Measurements from ENCODE around the gene RNF32.

The RNF32 gene

DNA sequence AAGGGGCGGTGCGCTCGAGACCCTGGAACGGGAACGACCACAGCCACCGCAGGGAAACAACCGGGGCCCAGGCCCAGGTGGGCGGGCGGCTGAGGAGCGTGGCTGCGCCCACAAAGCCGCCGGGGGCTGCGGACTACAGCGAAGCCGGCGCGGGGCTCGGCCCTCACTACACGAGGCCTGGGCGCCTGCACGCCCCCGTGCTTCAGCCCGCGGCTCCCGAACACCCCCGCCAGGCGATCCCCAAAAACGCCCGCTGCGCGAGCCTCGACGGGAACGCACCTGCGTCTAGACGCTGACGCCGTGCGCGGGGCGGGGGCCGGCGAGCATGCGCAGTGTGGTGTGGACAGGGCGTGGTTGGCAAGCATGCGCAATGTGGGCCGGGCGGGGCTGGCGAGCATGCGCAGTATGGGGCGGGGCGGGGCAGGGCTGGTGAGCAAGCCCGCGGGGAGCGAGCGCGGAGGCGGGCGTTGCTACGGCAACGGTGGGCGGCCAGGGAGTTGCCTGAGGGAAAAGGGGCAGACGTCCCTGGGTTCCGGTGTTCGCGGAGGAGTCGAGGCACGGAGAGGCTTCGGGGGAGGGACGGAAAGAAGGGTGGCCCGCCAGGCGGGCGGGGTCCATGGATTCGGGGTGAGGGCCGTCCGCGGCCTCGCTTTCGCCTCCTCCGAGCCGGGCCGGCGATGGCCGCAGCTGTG, at the start of gene RNF32:
TSS of gene RNF32 (plus strand) at position 518 of the 692 bp plus-strand sequence. CDS start 3,104 bp downstream, outside the sequence.
- peak; percentile 99 for DNase-seq

DNA sequence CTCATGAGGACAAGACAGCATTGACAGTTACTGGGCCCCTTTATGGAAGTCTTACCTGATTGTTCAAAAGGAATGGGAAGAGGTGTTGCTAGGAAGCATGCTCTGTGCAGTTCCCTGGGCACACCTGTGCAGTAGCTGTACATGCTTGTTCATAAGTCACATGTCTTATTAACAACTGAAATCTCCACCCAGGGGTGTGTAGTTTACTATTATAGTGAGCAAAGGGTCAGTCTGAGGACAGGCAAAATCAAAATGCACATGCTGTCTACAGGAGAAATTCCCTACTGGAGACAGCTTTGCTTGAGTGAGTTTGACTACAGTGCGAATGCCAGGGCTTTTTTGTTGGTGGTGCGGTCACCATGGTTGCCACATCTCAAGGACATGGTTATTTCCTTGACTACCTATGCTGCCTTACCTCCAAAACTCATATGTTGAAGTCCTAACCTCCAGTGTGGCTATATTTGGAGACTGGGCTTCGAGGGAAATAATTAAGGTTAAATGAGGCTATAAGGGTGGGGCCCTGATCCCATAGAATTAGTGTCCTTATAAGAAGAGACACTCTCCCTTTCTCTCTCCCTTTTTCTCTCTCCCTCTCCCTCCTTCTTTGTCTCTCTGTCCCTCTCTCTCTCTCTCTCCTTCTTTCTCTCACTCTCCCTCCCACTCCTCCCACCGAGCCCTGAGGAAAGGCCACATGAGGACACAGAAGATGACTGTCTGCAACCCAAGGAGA, 48.3 kb upstream of the RNF32 start:
- no peak for DNase-seq

GRCh38 chr7:156594283-156595080, 46.1 kb upstream of the RNF32 start:
- DNase-seq, result no peak

GRCh38 chr7:156600496-156600895, 40.1 kb upstream of the RNF32 start:
- DNase-seq, result no peak

DNA sequence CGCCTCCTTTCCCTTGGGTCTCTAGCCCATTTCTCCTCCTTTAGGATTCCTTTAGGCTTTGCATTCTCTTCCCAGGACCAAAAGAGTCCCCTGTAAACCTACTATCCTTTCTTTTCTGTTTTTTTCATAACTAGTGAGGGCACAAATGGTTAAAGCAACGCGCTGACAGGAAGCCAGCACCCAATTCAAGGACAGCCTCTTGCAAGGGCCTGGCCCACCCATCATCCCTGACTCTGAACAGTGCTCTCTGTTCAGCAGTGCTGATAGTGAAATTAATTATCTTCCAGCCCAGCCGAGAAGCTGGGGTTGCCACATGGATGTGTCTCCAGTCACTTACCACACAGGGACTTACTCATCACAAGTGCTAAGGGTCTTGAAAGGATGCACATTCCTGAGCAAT, 38.3 kb upstream of the RNF32 start:
- no peak for DNase-seq

- DNase-seq, result no peak
Measured at GRCh38 chr7:156603011-156603410, 37.6 kb upstream of the RNF32 start.

DNA sequence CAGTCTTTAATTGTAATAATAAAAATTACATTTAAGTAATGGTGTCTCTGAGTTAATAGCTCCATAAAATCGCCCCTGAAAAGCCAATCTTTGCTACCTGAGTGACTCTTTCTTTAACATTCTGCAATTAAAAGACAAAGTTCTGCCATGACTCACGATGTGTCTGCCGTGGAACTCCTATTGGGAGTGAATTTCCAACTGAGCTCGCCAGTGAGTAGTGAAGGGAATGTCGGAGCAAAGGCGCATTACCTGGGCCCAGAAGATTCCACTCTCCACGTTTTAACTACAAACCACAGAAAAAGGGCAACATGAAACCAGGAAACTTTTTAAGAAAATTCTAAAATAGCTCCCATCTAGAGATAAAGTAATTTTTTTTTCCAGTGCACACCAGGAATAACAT, 36.9 kb upstream of the RNF32 start:
- no peak for DNase-seq

DNA sequence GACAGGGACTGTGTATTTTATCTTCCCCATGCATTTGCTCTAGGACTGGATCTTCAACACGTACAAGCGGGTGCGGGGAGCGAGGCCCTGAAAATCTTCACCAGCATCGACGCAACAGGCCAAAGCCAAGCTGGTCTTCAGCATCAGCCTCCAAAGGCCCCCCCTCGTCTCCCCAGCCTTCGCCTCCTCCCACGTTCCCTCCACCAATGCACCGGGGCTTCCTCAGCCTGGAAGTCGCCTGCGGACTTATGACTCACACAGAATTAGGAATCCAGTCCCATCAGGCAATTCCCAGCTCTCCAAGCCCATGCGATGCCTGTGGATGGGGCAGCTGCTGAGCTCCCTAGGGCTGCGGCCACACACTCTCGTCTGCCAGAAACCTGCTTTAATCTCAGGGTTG, 36.3 kb upstream of the RNF32 start:
- DNase-seq, result no peak

GRCh38 chr7:156604836-156605695, 35.5 kb upstream of the RNF32 start:
- no peak for DNase-seq

DNA sequence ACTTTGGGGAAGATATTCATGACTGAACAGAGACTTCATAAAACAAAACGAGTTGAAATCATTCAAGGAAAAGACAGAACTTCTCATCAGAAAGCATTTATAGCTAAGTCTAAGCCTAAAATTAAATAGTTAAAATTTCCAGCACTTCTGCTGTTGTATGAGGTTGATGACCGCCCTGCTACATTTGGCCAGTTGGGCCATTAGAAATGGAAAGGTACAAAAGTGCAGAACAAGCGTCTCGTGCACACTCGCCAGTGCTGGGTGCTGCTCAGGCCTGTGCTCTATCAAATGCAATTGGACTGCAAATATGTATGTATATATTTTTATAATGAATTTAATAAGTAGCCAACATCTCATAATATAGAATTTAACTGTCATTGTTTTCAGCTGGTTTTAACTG, 34.4 kb upstream of the RNF32 start:
- DNase-seq, result no peak

GRCh38 chr7:156606691-156607331, 33.8 kb upstream of the RNF32 start:
- DNase-seq, result no peak

- no peak for DNase-seq
Measured at GRCh38 chr7:156607332-156608172, 33.0 kb upstream of the RNF32 start.

DNA sequence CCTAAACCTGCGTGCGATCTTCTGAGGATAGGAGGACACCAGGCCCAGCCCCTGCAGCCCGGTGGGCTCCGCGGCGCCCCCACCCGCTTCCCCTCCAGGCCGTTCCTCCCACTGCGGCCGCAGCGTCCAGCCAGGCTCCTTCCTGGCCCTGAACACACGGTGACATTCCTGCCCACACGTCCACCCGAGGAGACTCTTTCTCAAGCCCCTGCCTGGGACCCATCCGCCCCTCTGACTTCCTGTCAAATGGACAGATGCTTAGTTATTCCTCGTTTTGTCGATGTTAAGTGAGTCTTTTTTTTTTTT, 32.4 kb upstream of the RNF32 start:
- no peak for DNase-seq

- no peak for DNase-seq
Measured at GRCh38 chr7:156609010-156609877, 31.3 kb upstream of the RNF32 start.

- no peak for DNase-seq
Measured at GRCh38 chr7:156610130-156610529, 30.4 kb upstream of the RNF32 start.

GRCh38 chr7:156610601-156611000, 30.0 kb upstream of the RNF32 start:
- DNase-seq, result no peak

GRCh38 chr7:156611014-156612010, 29.3 kb upstream of the RNF32 start:
- DNase-seq, result no peak

DNA sequence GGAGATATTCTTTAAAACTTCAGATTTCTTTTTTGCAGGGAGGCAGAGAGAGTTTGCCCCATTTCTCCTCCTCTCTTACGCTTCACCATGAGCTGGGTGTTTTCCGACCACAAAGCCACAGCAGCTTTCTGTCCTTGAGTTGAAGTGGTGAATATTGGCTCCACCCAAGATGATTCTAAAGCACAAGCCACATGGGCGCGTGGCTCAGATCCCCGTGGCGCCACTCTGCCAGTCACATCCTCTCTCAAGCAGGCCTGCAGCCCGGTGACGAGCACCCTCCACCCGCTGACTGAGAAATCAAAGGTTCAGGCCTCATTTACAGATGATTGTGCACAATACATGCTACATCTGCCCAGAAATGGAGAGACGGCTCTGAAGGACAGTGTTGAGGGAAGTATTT, 27.6 kb upstream of the RNF32 start:
- DNase-seq, result peak; percentile 80
